Measurements from ENCODE around the gene C10orf71.

The C10orf71 gene

GRCh38 chr10:49344840-49345239, 45.9 kb downstream of the C10orf71 start:
- DNase-seq = no peak

GRCh38 chr10:49347342-49347741, 48.4 kb downstream of the C10orf71 start:
- no peak for DNase-seq

GRCh38 chr10:49347827-49348226, 48.9 kb downstream of the C10orf71 start:
- no peak for DNase-seq

- DNase-seq = no peak
Measured at GRCh38 chr10:49348593-49348992, 49.6 kb downstream of the C10orf71 start.

- DNase-seq = no peak
Measured at GRCh38 chr10:49349390-49349789, 50.4 kb downstream of the C10orf71 start.

- DNase-seq = no peak
Measured at GRCh38 chr10:49350138-49350537, 51.2 kb downstream of the C10orf71 start.

- no peak for DNase-seq
Measured at GRCh38 chr10:49350846-49351532, 52.0 kb downstream of the C10orf71 start.

GRCh38 chr10:49351669-49352068, 52.7 kb downstream of the C10orf71 start:
- no peak for DNase-seq

GRCh38 chr10:49352323-49352722, 53.4 kb downstream of the C10orf71 start:
- DNase-seq = no peak

GRCh38 chr10:49353026-49353894, 54.3 kb downstream of the C10orf71 start:
- DNase-seq = no peak

- no peak for DNase-seq
Measured at GRCh38 chr10:49353895-49354566, 55.1 kb downstream of the C10orf71 start.

GRCh38 chr10:49354593-49354992, 55.6 kb downstream of the C10orf71 start:
- no peak for DNase-seq

GRCh38 chr10:49355221-49355620, 56.3 kb downstream of the C10orf71 start:
- no peak for DNase-seq

GRCh38 chr10:49356181-49356580, 57.2 kb downstream of the C10orf71 start:
- no peak for DNase-seq

GRCh38 chr10:49356944-49357343, 58.0 kb downstream of the C10orf71 start:
- no peak for DNase-seq

GRCh38 chr10:49357910-49358309, 58.9 kb downstream of the C10orf71 start:
- no peak for DNase-seq

GRCh38 chr10:49359349-49360270, 60.6 kb downstream of the C10orf71 start:
- no peak for DNase-seq

- no peak for DNase-seq
Measured at GRCh38 chr10:49360271-49361177, 61.6 kb downstream of the C10orf71 start.

GRCh38 chr10:49361178-49361554, 62.2 kb downstream of the C10orf71 start:
- no peak for DNase-seq

GRCh38 chr10:49361735-49362568, 63.0 kb downstream of the C10orf71 start:
- DNase-seq = no peak

All from NCI-H1092 (cell line).